Liver (tissue), 9 donors: ENCODE measurements around the gene PLCB1. TPM values are rescaled to one million over a fixed set of nuclear protein-coding genes. Genes with fewer than 3 reads are reported as not detected.

ENCODE experiments used
- DNase-seq: peaks from one replicate; pipeline ENCODE4 v3.0.0-alpha.2; 2017; ENCODE audit warnings: low spot score
- H3K27ac ChIP-seq, 2 donors: one replicate each; pipeline ENCODE4 v1.7.0; 2013; ENCODE audit warnings: inconsistent platforms in 2 of 2, low read length in 2 of 2, control low read depth in 1 of 2, low read depth in 1 of 2, mild to moderate bottlenecking in 1 of 2
- H3K27me3 ChIP-seq, 4 donors: one replicate each; pipeline versions ENCODE4 v1.6.1 to v1.7.0; 2013; ENCODE audit warnings: low read length in 3 of 4, inconsistent platforms in 1 of 4, mild to moderate bottlenecking in 1 of 4, moderate library complexity in 1 of 4; ENCODE audit not compliant: control insufficient read depth in 4 of 4, insufficient read depth in 4 of 4
- H3K36me3 ChIP-seq, 4 donors: one replicate each; pipeline versions ENCODE4 v1.6.1 to v1.7.0; 2013; ENCODE audit warnings: low read length in 3 of 4, mild to moderate bottlenecking in 3 of 4, low read depth in 1 of 4, moderate library complexity in 1 of 4; ENCODE audit not compliant: control insufficient read depth in 4 of 4, insufficient read depth in 3 of 4
- H3K4me1 ChIP-seq, 4 donors: one replicate each; pipeline versions ENCODE4 v1.6.1 to v1.7.0; 2013; ENCODE audit warnings: low read length in 3 of 4, mild to moderate bottlenecking in 3 of 4, moderate library complexity in 1 of 4; ENCODE audit not compliant: control insufficient read depth in 4 of 4, insufficient read depth in 4 of 4
- H3K4me3 ChIP-seq, 3 donors: one replicate each; pipeline versions ENCODE4 v1.6.1 to v1.7.0; 2013; ENCODE audit warnings: low read length in 3 of 3, control low read depth in 1 of 3, low read depth in 1 of 3, mild to moderate bottlenecking in 1 of 3
- H3K9ac ChIP-seq, 2 donors: one replicate each; pipeline ENCODE4 v1.7.0; 2013; ENCODE audit warnings: low read length in 2 of 2, mild to moderate bottlenecking in 2 of 2, moderate library complexity in 2 of 2, control low read depth in 1 of 2, low read depth in 1 of 2
- H3K9me3 ChIP-seq, 4 donors: one replicate each; pipeline versions ENCODE4 v1.6.1 to v1.7.0; 2013; ENCODE audit warnings: low read length in 3 of 4; ENCODE audit not compliant: control insufficient read depth in 4 of 4
- CTCF ChIP-seq: fragments of 150-350 bp; IDR thresholded peaks from 2 replicates; pipeline ENCODE4 v1.5.1; 2017; ENCODE audit warnings: improper control_type of control experiment, low read depth, low read length; ENCODE audit not compliant: missing input control
- EGR1 ChIP-seq, 2 donors: IDR thresholded peaks; 2 replicates each; pipeline ENCODE4 v1.6.1; 2016 to 2018; ENCODE audit warnings: antibody characterized with exemption in 2 of 2, low read depth in 2 of 2
- FOXA1 ChIP-seq: IDR thresholded peaks from 2 replicates; pipeline ENCODE4 v1.6.1; 2016; ENCODE audit warnings: antibody characterized with exemption
- FOXA2 ChIP-seq: IDR thresholded peaks from 2 replicates; pipeline ENCODE4 v1.6.1; 2016; ENCODE audit warnings: antibody characterized with exemption
- GABPA ChIP-seq, 2 donors: IDR thresholded peaks in 1 of 2; conservative IDR thresholded peaks in 1 of 2; 2 replicates each; pipeline ENCODE4 v1.6.1; 2016; ENCODE audit warnings: antibody characterized with exemption in 2 of 2, mild to moderate bottlenecking in 1 of 2, moderate library complexity in 1 of 2
- HNF4A ChIP-seq, 2 donors: conservative IDR thresholded peaks; 2 replicates each; pipeline ENCODE4 v1.6.1; 2016; ENCODE audit warnings: antibody characterized with exemption in 2 of 2, mild to moderate bottlenecking in 2 of 2
- NR2F2 ChIP-seq: IDR thresholded peaks from 2 replicates; pipeline ENCODE4 v1.6.1; 2016; ENCODE audit warnings: antibody characterized with exemption
- RAD21 ChIP-seq, 2 donors: IDR thresholded peaks; 2 replicates each; pipeline ENCODE4 v1.6.1; 2016; ENCODE audit warnings: antibody characterized with exemption in 2 of 2, mild to moderate bottlenecking in 2 of 2
- SP1 ChIP-seq: IDR thresholded peaks from 2 replicates; pipeline ENCODE4 v1.6.1; 2018; ENCODE audit warnings: antibody characterized with exemption, mild to moderate bottlenecking
- TAF1 ChIP-seq: conservative IDR thresholded peaks from 2 replicates; pipeline ENCODE4 v1.6.1; 2016; ENCODE audit warnings: antibody characterized with exemption, mild to moderate bottlenecking
- YY1 ChIP-seq: IDR thresholded peaks from 2 replicates; pipeline ENCODE4 v1.6.1; 2016; ENCODE audit warnings: antibody characterized with exemption, mild to moderate bottlenecking
- WGBS: extraction: QIAGEN DNeasy Blood & Tissue Kit; methylation state at CpG from one replicate; pipeline ENCODE4 v1.1.7; 2013; 5-methylcytosine and 5-hydroxymethylcytosine counted together
- polyA plus RNA-seq, 2 donors: library from polyadenylated mRNA; stranded (reverse) in 1 of 2; unstranded in 1 of 2; fragments of 200-250 nt in 1 of 2; fragments of >200 nt in 1 of 2; fragmentation: Nextera tagmentation in 1 of 2; extraction: Ambion mirVana in 1 of 2; gene quantifications; one replicate each; pipeline versions ENCODE4 v1.2.1 to v1.2.3, GENCODE V29; 2013 to 2015
- total RNA-seq, 2 donors: library from RNA; depleted of rRNA; stranded (reverse); fragments of >200 nt; gene quantifications; one replicate each; pipeline ENCODE4 v1.2.3, GENCODE V29; 2014
- TF ChIP-seq, protein P1 (sequence below): IDR thresholded peaks from 2 replicates; pipeline ENCODE4 v1.6.1; 2016; ENCODE audit warnings: antibody characterized with exemption
- TF ChIP-seq, protein P2 (sequence below): IDR thresholded peaks from 2 replicates; pipeline ENCODE4 v1.6.1; 2016; ENCODE audit warnings: antibody characterized with exemption, mild to moderate bottlenecking
- TF ChIP-seq, protein P3 (sequence below): IDR thresholded peaks from 2 replicates; pipeline ENCODE4 v1.6.1; 2016; ENCODE audit warnings: antibody characterized with exemption
- TF ChIP-seq, protein P4 (sequence below): IDR thresholded peaks from 2 replicates; pipeline ENCODE4 v1.6.1; 2016; ENCODE audit warnings: antibody characterized with exemption
- donor health status: healthy.
- donor health status: healthy.
- donor health status: healthy.
- donor health status: healthy.
- donor health status: healthy.

Gene PLCB1
- total and polyA plus RNA-seq, 4 donors, result 3.7 to 13.5 (median 5.9) TPM

DNA sequence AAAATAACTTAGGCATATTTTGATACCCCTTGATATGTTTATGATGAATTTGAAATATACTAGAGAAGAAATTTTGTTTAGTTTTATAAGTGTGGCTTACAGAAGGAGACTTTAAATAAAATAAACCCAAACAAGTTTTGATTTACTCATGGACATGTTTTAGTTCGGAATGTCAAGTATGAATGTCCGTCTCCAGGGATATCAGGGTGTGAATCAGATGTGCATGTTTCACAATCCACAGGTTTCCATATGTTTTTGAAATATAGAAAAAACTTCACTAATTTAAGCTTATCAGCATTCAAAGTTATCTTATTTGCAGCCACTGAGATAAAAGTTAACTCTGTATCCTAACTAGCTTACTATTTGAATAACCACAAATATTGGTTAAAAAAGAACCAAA, 51.5 kb downstream of the PLCB1 start:
- H3K4me1 ChIP-seq, result no peaks in the 10 kb centered on the region
- TF ChIP-seq NR2F2 (no peak), FOXA2 (no peak), FOXA1 (no peak), YY1 (no peak), HNF4A (conservative IDR thresholded peaks at IDR 0.05) (no peak), GABPA (IDR thresholded peaks at IDR 0.05 in 1 of 2, conservative IDR thresholded peaks at IDR 0.05 in 1 of 2) (no peak), CTCF (no peak), TAF1 (no peak), EGR1 (IDR thresholded peaks at IDR 0.05; ENCODE audit: low read depth in 2 of 2) (no peak), SP1 (no peak)
- TF ChIP-seq, protein P1, sequence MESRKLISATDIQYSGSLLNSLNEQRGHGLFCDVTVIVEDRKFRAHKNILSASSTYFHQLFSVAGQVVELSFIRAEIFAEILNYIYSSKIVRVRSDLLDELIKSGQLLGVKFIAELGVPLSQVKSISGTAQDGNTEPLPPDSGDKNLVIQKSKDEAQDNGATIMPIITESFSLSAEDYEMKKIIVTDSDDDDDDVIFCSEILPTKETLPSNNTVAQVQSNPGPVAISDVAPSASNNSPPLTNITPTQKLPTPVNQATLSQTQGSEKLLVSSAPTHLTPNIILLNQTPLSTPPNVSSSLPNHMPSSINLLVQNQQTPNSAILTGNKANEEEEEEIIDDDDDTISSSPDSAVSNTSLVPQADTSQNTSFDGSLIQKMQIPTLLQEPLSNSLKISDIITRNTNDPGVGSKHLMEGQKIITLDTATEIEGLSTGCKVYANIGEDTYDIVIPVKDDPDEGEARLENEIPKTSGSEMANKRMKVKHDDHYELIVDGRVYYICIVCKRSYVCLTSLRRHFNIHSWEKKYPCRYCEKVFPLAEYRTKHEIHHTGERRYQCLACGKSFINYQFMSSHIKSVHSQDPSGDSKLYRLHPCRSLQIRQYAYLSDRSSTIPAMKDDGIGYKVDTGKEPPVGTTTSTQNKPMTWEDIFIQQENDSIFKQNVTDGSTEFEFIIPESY, result no peak
- TF ChIP-seq, protein P2, sequence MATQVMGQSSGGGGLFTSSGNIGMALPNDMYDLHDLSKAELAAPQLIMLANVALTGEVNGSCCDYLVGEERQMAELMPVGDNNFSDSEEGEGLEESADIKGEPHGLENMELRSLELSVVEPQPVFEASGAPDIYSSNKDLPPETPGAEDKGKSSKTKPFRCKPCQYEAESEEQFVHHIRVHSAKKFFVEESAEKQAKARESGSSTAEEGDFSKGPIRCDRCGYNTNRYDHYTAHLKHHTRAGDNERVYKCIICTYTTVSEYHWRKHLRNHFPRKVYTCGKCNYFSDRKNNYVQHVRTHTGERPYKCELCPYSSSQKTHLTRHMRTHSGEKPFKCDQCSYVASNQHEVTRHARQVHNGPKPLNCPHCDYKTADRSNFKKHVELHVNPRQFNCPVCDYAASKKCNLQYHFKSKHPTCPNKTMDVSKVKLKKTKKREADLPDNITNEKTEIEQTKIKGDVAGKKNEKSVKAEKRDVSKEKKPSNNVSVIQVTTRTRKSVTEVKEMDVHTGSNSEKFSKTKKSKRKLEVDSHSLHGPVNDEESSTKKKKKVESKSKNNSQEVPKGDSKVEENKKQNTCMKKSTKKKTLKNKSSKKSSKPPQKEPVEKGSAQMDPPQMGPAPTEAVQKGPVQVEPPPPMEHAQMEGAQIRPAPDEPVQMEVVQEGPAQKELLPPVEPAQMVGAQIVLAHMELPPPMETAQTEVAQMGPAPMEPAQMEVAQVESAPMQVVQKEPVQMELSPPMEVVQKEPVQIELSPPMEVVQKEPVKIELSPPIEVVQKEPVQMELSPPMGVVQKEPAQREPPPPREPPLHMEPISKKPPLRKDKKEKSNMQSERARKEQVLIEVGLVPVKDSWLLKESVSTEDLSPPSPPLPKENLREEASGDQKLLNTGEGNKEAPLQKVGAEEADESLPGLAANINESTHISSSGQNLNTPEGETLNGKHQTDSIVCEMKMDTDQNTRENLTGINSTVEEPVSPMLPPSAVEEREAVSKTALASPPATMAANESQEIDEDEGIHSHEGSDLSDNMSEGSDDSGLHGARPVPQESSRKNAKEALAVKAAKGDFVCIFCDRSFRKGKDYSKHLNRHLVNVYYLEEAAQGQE, result no peak
- TF ChIP-seq, protein P3, sequence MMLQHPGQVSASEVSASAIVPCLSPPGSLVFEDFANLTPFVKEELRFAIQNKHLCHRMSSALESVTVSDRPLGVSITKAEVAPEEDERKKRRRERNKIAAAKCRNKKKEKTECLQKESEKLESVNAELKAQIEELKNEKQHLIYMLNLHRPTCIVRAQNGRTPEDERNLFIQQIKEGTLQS, result no peak
- no peak overlapping the region for H3K4me3 ChIP-seq
- no peak overlapping the region for H3K27ac ChIP-seq
- no peak for DNase-seq
- no peaks in the 10 kb centered on the region for H3K36me3 ChIP-seq
- no peaks in the 10 kb centered on the region for H3K27me3 ChIP-seq
- H3K9ac ChIP-seq, result no peak overlapping the region
- WGBS, result 93% methylated on average over 2 of the region's 2 CpGs
- H3K9me3 ChIP-seq, result no peaks in the 10 kb centered on the region

DNA sequence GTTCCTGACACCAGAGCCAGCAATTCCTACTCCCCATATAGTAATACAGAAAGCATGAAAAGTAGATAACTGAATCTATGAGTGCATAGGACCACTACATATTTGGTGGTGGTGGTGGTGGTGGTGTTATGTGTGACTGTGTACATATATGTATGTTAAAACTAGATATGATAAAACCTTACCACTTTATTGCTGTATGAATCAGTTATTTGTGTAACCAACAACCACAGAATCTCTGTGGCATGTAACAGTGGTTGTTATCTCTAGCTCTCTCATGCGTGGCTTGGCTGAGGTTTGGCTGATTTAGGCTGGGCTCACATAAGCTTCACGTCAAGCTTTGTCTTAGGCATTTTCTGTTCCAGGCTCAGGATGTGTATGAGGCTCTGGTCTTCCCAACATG, 55.7 kb downstream of the PLCB1 start:
- Histone ChIP-seq H3K4me1 (peaks cover 0 to 8% (median 5%) of the 10 kb centered on the region in 4 donors), H3K9me3 (no peaks in the 10 kb centered on the region), H3K4me3 (no peak overlapping the region), H3K27ac (no peak overlapping the region), H3K36me3 (no peaks in the 10 kb centered on the region), H3K9ac (no peak overlapping the region), H3K27me3 (no peaks in the 10 kb centered on the region)
- WGBS, result 91% methylated on average over 2 of the region's 2 CpGs
- no peak for DNase-seq
- TF ChIP-seq NR2F2 (no peak), RAD21 (IDR thresholded peaks at IDR 0.05) (no peak), HNF4A (conservative IDR thresholded peaks at IDR 0.05) (no peak)
- TF ChIP-seq, protein P4, sequence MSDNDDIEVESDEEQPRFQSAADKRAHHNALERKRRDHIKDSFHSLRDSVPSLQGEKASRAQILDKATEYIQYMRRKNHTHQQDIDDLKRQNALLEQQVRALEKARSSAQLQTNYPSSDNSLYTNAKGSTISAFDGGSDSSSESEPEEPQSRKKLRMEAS, result no peak
- TF ChIP-seq, protein P3, result no peak
